ENCODE results near the gene HSPA1B.

DNA sequence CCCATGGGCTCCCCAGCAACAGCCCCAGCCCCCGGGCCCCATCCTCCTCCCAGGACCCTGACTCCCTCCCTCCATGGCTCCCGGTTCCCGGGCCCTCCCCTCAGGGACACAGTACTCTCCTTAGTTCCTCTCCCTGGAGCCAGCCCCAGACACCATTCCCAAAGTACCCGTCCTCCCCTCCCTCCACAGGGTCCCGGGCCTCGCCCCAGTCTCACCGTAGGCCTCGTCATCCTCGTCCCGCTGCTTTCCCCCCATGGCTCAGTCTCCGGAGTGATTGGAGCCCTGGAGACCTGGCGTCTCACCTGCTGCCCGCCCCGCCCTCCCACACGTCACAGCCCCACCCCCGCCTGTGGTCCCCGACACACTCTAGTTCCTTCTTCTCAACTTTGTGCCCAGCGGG lies 51.2 kb downstream of the HSPA1B start, which contains the start of gene SLC44A4:
- TF ChIP-seq POLR2A (IDR thresholded peaks at IDR 0.05; ENCODE audit: low read length) (no peak), GATA1 (IDR thresholded peaks at IDR 0.05; ENCODE audit: low read depth, low read length) (no peak)
